T-helper 22 cell (primary cell): ENCODE measurements around the gene CNPY3.
A peak's percentile ranks its signal among the peaks of the same experiment; 100 is the strongest.
"Not testable (repeated sequence)": the region's sequence is repeated elsewhere in the genome, so short reads cannot be mapped to it uniquely, and the experiment has no call there.

ENCODE experiments used
- DNase-seq: peaks from one replicate; pipeline ENCODE4 v3.0.0-alpha.2; 2020; ENCODE audit warnings: low read depth

The CNPY3 gene

DNA sequence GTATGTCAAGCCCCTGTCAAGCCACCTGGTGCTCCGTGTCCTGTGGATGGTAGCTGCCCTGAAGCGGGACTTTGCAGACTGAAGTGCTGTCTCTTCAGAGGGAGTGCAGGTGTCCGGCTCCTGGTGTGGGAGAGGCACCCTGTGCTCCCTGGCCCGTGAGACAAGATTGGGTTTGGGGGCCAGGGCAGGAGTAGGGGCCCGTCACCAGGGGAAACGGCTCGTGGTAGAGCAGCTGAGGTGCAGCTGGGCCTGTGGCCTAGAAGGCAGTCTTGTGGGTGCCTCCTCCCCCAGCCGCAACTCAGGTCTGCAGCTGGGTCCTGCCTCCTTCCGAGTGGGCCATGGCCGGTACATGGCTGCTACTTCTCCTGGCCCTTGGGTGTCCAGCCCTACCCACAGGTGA is 13.5 kb upstream of the CNPY3 start, which contains the start of gene PTCRA:
Gene PTCRA (plus strand): TSS at position 322 of the 400 bp plus-strand sequence. CDS start 17 bp downstream, at position 339.
- no peak for DNase-seq

DNA sequence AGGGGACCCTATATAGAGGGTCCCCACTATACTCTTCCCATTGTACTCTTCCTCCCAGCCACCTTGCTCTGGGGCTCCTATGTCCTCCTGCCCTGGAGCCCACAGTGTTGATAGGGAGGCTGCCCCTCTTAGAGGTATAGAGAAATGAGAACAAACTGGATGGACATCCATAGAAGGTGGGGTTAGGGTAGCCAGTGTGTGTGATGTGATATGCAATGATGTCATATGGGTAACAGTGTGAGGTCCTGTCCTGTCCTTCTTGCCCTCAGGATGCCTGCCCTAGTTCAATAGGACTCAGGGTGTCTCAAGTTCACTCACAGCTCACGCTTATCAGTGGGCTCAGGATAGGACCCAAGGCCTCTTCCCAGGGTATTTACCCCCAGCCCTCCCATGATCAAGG is 13.0 kb upstream of the CNPY3 start:
- no peak for DNase-seq

GRCh38 chr6:42921801-42922200 is 7.5 kb upstream of the CNPY3 start:
- no peak for DNase-seq

- DNase-seq = no peak
Measured at GRCh38 chr6:42923666-42924065, 5.6 kb upstream of the CNPY3 start.

DNA sequence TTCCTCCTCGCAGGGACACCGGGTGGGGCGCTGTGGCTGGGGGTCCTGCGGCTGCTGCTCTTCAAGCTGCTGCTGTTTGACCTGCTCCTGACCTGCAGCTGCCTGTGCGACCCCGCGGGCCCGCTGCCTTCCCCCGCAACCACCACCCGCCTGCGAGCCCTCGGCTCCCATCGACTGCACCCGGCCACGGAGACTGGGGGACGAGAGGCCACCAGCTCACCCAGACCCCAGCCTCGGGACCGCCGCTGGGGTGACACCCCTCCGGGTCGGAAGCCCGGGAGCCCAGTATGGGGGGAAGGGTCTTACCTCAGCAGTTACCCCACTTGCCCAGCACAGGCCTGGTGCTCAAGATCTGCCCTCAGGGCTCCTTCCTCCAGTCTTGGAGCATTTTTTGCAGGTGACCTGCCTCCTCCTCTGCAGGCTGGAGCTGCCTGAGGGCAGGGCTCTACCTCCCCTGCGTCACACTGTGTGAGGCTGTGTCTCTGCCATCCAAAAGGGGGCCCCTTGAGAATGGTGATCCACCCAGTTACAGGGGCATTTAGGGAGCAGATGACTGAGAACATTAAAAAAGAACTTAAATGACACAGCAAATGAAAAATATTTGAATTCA is 3.9 kb upstream of the CNPY3 start:
- no peak for DNase-seq

DNA sequence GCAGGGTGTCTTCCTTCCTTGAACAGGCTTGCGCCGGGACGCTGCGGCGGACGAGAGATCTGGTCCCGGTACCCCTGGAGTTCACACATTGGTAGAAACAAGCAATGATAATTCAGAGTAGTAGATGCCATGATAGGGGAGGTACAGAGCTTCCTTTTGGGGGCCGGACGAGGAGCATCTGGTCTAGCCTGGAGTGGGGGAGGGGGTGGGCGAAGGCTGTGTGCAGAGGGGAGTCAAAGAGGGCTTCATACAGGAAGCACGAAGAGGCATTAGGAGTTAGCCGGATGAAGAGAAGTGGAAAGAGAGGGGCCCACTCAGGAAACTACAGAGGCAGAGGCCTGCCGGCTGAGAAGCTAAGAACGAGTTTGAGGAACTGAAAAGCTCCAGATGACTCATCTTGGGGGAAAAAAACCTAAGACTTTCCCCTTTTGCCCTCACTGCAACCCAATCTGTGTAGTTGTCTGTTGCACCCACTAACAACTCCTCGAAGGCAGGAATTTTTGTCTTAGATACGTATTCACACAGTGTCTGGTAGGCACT is 611 bp downstream of the CNPY3 start:
- DNase-seq = peak; percentile 50

- DNase-seq = no peak
Measured at GRCh38 chr6:42932412-42932811, 3.1 kb downstream of the CNPY3 start.

DNA sequence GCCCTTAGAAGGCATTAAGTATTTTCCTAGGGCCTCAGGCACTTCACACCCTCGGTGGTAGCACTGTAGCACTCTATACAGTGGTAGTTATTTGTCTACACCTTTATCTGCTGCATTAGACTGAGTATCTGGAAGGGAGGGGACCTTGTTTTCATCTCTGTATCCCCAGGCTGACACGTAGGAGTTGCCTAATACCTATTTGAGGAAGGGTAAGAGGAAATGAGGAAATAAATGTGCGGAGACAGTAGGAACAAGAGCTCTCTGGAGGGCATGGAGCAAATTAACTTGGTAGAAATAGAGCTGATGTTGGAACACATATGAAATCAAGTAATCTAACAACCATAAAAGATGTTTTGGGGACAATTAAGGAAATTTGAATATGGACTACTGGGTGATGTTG is 3.9 kb downstream of the CNPY3 start:
- DNase-seq = no peak

GRCh38 chr6:42935322-42935721 is 6.0 kb downstream of the CNPY3 start:
- DNase-seq = no peak

DNA sequence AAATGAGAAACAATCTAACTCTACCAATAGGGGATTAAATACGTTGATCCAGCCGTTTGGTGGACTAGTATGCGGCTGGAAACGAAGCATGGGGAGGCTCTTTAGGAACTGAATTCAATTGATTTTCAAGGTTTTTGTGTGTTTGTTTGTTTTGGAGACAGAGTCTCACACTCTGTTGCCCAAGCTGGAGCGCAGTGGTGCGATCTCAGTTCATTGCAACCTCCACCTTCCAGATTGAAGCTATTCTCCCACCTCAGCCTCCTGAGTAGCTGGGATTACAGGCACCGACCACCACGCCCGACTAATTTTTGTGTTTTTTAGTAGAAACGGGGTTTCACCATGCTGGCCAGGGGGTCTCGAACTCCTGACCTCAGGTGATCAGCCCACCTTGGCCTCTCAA is 7.1 kb downstream of the CNPY3 start:
- no peak for DNase-seq

DNA sequence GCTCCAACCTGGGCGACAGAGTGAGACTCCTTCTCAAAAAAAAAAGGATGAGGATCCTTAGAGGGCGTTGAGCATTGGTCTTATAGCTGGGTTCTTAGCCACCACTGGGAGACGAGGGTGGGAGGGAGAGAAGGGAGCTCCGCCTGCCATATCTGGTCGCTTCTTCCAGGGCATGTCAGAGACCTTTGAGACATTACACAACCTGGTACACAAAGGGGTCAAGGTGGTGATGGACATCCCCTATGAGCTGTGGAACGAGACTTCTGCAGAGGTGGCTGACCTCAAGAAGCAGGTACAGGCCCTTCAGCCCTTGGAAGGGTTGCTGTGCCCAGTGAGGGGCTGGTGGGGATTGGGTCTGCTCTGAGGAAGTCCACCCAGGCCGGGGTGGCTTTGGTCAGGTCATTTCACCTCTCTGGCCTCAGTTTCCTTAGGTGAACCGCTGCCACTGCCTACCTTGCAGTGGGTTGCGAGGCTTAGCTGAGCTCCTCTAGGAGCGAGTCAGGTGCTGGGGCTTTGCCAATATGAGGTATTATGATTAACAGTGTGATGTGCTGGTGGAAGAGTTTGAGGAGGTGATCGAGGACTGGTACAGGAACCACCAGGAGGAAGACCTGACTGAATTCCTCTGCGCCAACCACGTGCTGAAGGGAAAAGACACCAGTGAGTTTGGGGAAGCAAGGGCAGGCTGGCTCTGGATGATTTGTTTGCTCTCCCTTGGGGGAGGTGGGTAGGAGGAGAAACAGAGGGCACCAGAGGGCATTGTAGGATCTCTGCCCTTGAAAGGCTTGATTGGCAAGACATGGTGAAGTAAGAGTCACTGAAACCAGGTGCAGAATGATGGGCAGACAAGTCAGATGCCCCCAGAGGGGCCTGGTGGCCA is 8.5 kb downstream of the CNPY3 start:
- DNase-seq = no peak

DNA sequence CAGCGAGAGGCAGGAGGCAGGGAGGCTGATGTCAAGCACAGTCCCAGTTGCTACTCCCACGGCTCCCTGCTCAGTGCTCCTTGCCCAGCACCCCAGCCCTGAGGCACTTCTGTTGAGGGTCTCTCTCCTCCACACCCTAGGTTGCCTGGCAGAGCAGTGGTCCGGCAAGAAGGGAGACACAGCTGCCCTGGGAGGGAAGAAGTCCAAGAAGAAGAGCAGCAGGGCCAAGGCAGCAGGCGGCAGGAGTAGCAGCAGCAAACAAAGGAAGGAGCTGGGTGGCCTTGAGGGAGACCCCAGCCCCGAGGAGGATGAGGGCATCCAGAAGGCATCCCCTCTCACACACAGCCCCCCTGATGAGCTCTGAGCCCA is 9.1 kb downstream of the CNPY3 start:
- DNase-seq = no peak

DNA sequence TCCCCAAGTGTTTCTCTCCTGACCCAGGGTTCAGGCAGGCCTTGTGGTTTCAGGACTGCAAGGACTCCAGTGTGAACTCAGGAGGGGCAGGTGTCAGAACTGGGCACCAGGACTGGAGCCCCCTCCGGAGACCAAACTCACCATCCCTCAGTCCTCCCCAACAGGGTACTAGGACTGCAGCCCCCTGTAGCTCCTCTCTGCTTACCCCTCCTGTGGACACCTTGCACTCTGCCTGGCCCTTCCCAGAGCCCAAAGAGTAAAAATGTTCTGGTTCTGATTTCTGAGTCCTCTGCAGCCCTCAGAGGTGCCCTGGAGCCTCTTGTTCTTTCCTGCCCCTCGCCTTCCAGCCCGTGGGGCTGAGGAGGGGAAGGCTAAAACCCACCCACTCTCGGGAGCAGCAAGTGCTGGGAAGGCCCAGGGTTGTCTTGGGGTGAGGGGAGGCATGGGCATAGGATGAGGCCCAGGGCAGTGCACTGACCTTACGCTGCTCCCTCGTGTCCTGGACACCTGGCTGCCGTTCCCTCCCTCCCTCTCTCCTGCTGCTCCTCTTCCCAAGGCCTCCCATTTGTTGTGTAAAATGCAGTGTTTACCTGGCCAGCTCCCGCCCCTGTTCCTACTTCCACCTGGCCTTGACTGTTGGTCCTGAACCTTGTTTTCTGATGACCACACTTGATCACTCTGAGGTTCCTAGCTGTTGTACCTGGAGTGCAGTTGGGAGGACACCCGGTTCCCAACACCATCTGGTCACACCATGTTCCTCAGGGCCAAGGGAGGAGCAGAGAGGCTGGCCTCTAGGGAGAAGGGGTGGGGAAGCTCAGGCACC is 9.9 kb downstream of the CNPY3 start:
- DNase-seq = no peak

DNA sequence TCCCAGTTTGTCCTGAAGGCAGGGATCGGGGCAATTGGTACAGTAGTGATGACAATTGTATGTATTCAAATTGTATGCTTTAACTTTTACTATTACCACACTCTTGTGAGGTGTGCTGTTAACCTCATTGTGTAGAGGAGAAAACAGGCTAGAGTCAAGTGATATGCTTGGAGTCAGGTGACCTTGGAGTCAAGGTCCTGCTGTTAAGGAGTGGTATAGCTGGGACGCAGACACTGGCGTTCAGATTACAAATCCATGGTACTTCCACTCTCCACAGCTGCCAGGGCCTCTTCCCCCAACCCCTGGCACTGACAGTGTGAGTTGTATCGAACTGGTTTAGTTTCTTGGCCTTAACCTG is 10.5 kb downstream of the CNPY3 start:
- no peak for DNase-seq

- DNase-seq = no peak
Measured at GRCh38 chr6:42940493-42941045, 11.3 kb downstream of the CNPY3 start.

- not testable (repeated sequence) for DNase-seq
Measured at GRCh38 chr6:42941356-42941755, 12.1 kb downstream of the CNPY3 start.

GRCh38 chr6:42942444-42942843 is 13.2 kb downstream of the CNPY3 start:
- DNase-seq = no peak

DNA sequence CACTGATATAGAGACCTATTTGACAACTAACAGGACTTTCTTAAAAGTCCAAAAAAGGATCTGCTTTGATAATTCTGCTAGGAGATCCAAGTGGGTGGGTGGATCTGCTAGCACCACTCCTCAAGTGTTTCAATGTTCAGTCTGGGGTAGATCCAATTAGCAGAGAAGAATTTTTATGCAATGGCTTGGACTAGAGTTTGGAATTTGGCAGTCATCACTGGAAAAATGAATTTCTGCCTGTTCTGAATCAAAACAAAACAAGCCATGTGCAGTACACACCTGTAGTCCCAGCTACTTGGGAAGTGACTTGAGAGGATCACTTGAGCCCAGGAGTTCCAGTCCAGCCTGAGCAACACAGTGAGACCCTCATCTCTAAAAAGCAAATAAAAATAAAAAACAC is 18.7 kb downstream of the CNPY3 start:
- DNase-seq = no peak

DNA sequence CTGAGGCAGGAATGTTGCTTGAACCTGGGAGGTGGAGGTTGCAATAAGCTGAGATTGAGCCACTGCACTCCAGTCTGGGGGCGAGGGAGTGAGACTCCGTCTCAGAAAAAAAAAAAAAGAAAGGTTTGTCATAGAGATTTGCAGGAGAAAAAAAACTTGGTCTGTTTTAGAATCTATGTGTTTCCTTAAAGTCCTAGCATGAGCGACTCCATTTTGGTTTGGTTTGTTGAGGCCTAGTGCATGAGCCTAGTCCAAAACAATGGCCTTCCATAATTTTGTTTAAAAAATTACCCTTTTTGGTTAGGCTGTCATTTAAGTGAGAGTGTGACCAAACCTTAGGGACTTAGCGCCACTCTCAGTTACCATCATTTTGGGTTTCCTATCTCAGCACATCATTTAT is 23.1 kb downstream of the CNPY3 start:
- DNase-seq = no peak

- DNase-seq = not testable (repeated sequence)
Measured at GRCh38 chr6:42954405-42954804, 25.1 kb downstream of the CNPY3 start.

DNA sequence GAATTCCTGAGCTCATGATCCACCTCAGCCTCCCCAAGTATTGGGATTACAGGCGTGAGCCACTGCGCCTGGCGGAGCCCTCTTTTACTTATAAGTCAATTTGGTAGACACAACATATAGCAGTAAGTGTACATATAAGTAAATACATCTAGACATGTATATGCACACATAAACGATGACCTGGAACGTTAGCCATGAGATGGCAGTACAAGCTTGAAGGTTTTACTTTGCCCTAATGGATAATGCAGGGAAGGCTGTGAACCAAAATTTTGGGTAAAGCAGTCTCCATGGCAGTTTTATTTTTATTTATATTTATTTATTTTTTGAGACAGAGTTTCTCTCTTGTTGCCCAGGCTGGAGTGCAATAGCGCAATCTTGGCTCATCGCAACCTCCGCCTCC is 28.8 kb downstream of the CNPY3 start:
- DNase-seq = no peak

GRCh38 chr6:42959917-42960242 is 30.6 kb downstream of the CNPY3 start:
- no peak for DNase-seq
